Inferior parietal cortex (tissue), 1 donor: Measurements from ENCODE around the gene CLNK.

Experiments used
- DNase-seq: peaks from one replicate; pipeline ENCODE4 v3.0.0-alpha.2; 2016; ENCODE audit errors: extremely low spot score

CLNK gene

DNA sequence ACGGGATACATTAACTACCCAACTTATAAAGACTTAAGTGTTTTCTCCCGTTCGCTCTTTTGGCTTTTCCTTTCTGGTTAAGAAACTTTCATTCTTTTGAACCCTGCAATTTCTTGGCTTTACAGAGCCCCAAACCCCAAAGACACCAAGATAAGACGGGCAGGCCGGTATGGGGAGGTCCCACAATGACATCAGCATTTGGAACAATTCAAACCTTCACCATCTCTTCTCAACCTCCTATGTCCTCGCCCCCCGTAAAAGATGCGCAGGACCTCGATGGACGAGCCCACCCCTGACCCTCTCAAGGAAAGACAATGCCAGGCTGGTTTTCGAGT is 228.3 kb downstream of the CLNK start:
- DNase-seq: no peak

DNA sequence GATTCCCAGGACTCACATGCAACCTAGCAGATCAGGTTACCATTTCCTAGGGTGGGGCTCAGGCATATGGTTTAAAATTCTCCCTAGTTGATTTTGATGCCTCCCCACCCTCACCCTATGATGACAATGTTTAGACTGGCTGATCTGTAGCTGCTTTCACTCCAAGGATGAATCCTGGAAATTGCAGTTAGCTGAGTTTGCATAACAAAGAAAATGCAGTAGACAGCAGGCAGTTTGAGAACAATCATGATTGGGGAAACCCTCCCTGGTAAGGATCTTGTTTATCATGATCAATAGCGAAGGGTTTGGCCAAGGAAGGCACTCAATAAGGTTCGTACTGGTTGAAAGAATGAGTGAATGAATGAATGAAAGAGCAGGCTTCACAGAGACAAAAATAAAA is 229.4 kb downstream of the CLNK start:
- no peak for DNase-seq

DNA sequence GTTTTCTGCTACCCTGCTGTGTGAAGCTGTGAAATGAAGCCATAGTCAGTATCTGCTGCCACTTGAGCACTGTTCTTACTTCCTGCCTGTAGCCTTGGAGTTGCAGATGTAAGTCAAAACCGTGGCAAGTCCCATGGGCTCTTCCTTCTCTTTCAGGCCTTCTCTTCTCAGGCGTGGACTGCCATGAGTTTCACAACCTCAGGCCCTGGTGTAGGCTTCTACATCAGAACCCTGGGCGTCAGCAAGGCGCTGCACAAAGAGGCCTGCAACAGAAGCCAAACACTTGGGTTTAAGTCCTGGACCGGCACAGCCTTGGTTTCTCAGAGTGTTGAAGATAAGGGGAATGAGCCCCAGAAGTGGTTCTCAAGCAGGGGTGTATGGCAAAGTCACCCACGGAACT is 229.8 kb downstream of the CLNK start:
- no peak for DNase-seq

DNA sequence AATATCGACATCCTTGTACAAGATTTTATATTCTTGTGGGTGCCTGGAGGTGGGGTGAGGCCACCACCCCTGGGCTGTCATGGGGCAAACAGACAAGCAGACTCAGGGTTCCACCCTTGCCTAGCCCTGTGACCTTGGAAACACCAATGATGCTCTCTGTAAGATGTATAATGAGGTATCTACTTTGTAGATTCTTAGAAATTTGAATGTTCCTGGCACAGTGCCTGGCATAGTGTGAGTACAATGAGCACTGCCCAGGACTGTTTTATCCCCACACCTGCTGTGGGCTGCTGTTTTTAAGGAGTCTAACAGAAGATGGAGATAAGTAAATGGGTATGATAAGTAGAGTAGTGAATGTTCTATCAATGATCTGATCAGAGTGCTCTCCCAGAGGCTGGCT is 230.4 kb downstream of the CLNK start:
- no peak for DNase-seq

DNA sequence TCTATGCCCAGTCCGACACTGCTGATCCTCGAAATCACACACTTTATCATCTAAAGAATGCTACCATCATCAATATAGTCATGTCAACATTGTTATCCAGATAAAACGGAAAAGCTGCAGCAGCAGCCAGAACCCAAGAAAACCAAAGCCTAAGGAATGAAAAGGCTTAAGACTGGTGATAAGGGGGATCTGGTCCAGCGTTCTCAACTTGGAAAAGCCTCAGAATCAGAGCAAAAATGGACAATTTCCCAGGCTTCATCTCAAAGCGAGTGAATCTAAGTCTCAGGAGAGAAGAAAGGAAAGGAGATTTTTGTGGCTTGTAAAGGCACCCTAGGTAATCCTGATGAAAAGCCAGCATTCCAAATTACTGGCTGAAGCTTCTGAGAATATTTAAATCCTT is 235.6 kb downstream of the CLNK start:
- DNase-seq: no peak

DNA sequence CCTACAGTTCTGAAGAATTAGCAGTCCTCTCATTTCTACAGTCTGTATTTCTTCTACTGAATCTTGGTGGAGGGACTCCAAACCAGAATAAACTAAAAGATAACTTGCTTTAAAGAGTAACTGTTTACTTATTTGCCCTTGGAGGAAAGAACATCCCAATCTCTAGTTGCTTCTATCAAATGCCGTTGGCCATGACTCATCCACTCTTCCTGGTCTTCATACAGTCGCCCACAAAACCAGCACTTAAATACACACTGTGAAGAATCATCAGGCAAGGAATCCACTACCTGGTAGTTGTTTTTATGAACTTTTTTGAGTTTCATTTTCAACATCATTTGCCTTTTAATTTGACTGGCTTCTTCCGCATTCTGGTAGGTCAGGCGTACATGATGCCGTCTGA is 241.6 kb downstream of the CLNK start:
- no peak for DNase-seq

DNA sequence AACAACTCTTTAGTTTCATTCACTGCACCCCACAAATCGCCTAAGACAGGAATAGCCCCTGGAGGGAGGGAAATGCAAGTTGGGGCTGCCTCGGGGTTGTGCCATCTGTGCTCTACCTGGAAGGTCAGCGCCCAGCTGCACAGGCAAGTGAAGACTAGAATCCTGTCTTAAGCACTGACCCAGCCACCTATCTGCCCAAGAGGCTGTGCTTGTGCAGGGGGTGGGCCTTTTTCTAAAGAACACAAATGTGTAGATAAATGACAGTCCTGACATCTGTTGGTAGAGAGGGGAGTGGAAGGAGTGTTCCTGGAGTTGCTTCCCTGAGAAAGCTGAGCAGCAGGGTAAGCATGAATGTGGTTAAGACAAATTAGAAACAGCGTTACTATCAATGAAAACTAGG is 243.1 kb downstream of the CLNK start:
- DNase-seq: no peak

DNA sequence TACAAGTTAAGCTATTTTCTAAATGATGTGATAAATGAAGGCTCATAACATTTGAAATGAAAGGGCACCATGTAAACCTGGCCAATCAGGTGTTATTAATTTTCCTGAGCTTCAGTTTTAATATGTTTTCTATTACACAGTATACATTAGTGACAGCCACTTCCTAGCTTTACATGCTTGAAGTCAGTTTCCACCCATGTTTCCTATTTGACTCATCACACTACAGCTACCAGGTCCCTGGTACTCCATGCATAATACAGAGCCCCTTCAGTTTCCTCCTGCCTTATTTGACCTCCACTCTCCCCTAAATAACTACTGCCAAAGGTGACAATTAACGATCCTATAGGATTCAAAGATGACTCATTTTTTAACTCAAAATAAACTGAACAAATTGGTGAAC is 245.6 kb downstream of the CLNK start:
- no peak for DNase-seq

DNA sequence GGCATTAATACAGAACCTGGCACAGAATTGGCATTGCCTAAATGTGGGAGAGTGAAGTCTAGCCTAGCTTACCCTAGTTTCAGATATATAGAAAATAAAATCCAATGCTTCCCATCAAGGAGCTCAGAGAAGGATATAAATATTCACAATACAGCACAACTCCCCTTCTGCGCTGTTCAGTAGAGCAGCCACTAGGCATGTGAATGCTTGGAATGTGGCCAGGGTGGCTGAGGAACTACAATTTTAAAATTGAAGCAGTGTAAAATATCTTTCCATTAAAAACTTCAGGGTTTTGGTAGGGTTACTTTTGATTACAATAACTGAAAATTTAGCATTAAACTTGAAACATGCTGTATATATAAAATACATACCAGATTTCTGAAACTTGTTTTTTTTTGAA is 246.8 kb downstream of the CLNK start:
- DNase-seq: no peak
